WTC11 (cell line): ENCODE results near the gene DAND5. TPM values are rescaled to one million over a fixed set of nuclear protein-coding genes. Genes with fewer than 3 reads are reported as not detected.

Experiments used
- ATAC-seq: fragments of 200-7000 bp; cut with Tn5 transposase; 2 replicates; pipeline ENCODE4 v1.10.0; 2021; ENCODE audit warnings: mild to moderate bottlenecking, moderate library complexity
- CTCF ChIA-PET: fragments of 300-600 bp; sonication (Branson Sonifier 250); formaldehyde crosslinking; loops from one replicate; lab custom pipeline; 2021; ENCODE audit warnings: antibody characterized with exemption; lab: Charles Lee
- POLR2A ChIA-PET: fragments of 350-600 bp; sonication (Branson Sonifier 250); formaldehyde crosslinking; loops from one replicate; lab custom pipeline; 2021; ENCODE audit warnings: antibody characterized with exemption; lab: Charles Lee
- DNase-seq: peaks from one replicate; pipeline ENCODE4 v3.0.0; 2021; ENCODE audit warnings: low spot score
- H3K27ac Mint-ChIP-seq: 2 replicates; pipeline ENCODE4 v1.8.0; 2021; ENCODE audit warnings: mixed read lengths
- H3K27me3 Mint-ChIP-seq: 2 replicates; pipeline ENCODE4 v1.8.0; 2021; ENCODE audit warnings: low read depth, mild to moderate bottlenecking, moderate library complexity, mixed read lengths
- H3K36me3 Mint-ChIP-seq: 2 replicates; pipeline ENCODE4 v1.8.0; 2021; ENCODE audit warnings: mixed read lengths
- H3K4me1 Mint-ChIP-seq: 2 replicates; pipeline ENCODE4 v1.8.0; 2022; ENCODE audit warnings: mixed read lengths
- H3K4me3 Mint-ChIP-seq: 2 replicates; pipeline ENCODE4 v1.8.0; 2021; ENCODE audit warnings: mild to moderate bottlenecking, moderate library complexity, mixed read lengths
- H3K9me3 Mint-ChIP-seq: 2 replicates; pipeline ENCODE4 v1.8.0; 2021; ENCODE audit warnings: mixed read lengths
- ARID4B ChIP-seq: sonication (generic); formaldehyde crosslinking; IDR thresholded peaks from 2 replicates; pipeline ENCODE4 v1.8.0; 2023; ENCODE audit warnings: missing genetic modification reagents, mild to moderate bottlenecking, borderline replicate concordance
- CBFB ChIP-seq: sonication (generic); formaldehyde crosslinking; IDR thresholded peaks from 2 replicates; pipeline ENCODE4 v1.8.1; 2022; ENCODE audit warnings: mild to moderate bottlenecking, low read depth, missing genetic modification reagents
- ELF4 ChIP-seq: sonication (generic); formaldehyde crosslinking; IDR thresholded peaks from 2 replicates; pipeline ENCODE4 v1.8.1; 2022; ENCODE audit warnings: low read depth, mild to moderate bottlenecking, moderate library complexity, missing genetic modification reagents
- ERG ChIP-seq: fragments of 250-450 bp; sonication (Bioruptor Pico); IDR thresholded peaks from 2 replicates; pipeline ENCODE4 v1.8.0; 2021; ENCODE audit warnings: mild to moderate bottlenecking
- FOXK1 ChIP-seq: sonication (generic); formaldehyde crosslinking; IDR thresholded peaks from 2 replicates; pipeline ENCODE4 v1.8.0; 2022; ENCODE audit warnings: mild to moderate bottlenecking, moderate library complexity, missing genetic modification reagents
- FOXP4 ChIP-seq: sonication (generic); formaldehyde crosslinking; IDR thresholded peaks from 2 replicates; pipeline ENCODE4 v1.8.0; 2022; ENCODE audit warnings: mild to moderate bottlenecking, missing genetic modification reagents
- GRHL2 ChIP-seq: fragments of 250-450 bp; sonication (Bioruptor Pico); IDR thresholded peaks from 2 replicates; pipeline ENCODE4 v1.8.0; 2022; ENCODE audit warnings: mild to moderate bottlenecking, moderate library complexity; ENCODE audit not compliant: insufficient replicate concordance, severe bottlenecking
- GTF2I ChIP-seq: fragments of 250-450 bp; sonication (Bioruptor Pico); conservative IDR thresholded peaks from 2 replicates; pipeline ENCODE4 v1.4.0; 2021; ENCODE audit warnings: mild to moderate bottlenecking
- HMGA2 ChIP-seq: fragments of 250-450 bp; sonication (Bioruptor Pico); IDR thresholded peaks from 2 replicates; pipeline ENCODE4 v1.4.0; 2021; ENCODE audit warnings: mild to moderate bottlenecking, moderate library complexity
- IRF1 ChIP-seq: sonication (generic); formaldehyde crosslinking; IDR thresholded peaks from 2 replicates; pipeline ENCODE4 v1.8.0; 2023; ENCODE audit warnings: missing genetic modification reagents
- NR1H2 ChIP-seq: sonication (generic); formaldehyde crosslinking; IDR thresholded peaks from 2 replicates; pipeline ENCODE4 v1.9.0; 2021; ENCODE audit warnings: mild to moderate bottlenecking, moderate library complexity, missing genetic modification reagents
- OVOL2 ChIP-seq: fragments of 250-450 bp; sonication (Bioruptor Pico); IDR thresholded peaks from 2 replicates; pipeline ENCODE4 v1.9.0; 2021; ENCODE audit warnings: mild to moderate bottlenecking, borderline replicate concordance
- TEAD4 ChIP-seq: sonication (generic); formaldehyde crosslinking; IDR thresholded peaks from 2 replicates; pipeline ENCODE4 v1.8.0; 2022; ENCODE audit warnings: mild to moderate bottlenecking, missing genetic modification reagents
- TP53 ChIP-seq: sonication (generic); formaldehyde crosslinking; IDR thresholded peaks from 2 replicates; pipeline ENCODE4 v1.8.1; 2023; ENCODE audit warnings: mild to moderate bottlenecking, missing genetic modification reagents
- ZNF232 ChIP-seq: sonication (generic); formaldehyde crosslinking; IDR thresholded peaks from 2 replicates; pipeline ENCODE4 v1.8.0; 2022; ENCODE audit warnings: mild to moderate bottlenecking, missing genetic modification reagents
- ZNF281 ChIP-seq: sonication (generic); formaldehyde crosslinking; IDR thresholded peaks from 2 replicates; pipeline ENCODE4 v1.8.0; 2023; ENCODE audit warnings: mild to moderate bottlenecking, missing genetic modification reagents
- total RNA-seq: library from RNA; stranded (reverse); gene quantifications from 3 replicates; pipeline ENCODE4 v1.2.3, GENCODE V29; 2021

Gene DAND5
- total RNA-seq, 1 experiment from 2014 or later: 0.22 TPM

- Mint-ChIP-seq H3K36me3 (peaks cover 29% of the 10 kb centered on the region), H3K4me3 (no peak overlapping the region), H3K27me3 (no peaks in the 10 kb centered on the region), H3K4me1 (peaks cover 37% of the 10 kb centered on the region), H3K9me3 (no peaks in the 10 kb centered on the region), H3K27ac (no peak overlapping the region)
- CTCF ChIA-PET: no interaction called here
- DNase-seq (no peak), ATAC-seq (no peak)
- POLR2A ChIA-PET: no interaction called here
- TF ChIP-seq FOXP4 (CRISPR knock-in tag) (no peak), OVOL2 (CRISPR knock-in tag) (no peak), TP53 (CRISPR knock-in tag) (no peak), GRHL2 (CRISPR knock-in tag) (no peak), ARID4B (no peak), ZNF281 (no peak), ELF4 (CRISPR knock-in tag) (no peak), GTF2I (CRISPR knock-in tag) (no peak), IRF1 (CRISPR knock-in tag) (no peak), FOXK1 (no peak), HMGA2 (CRISPR knock-in tag) (no peak), NR1H2 (no peak), ZNF232 (CRISPR knock-in tag) (no peak), CBFB (CRISPR knock-in tag) (no peak), ERG (CRISPR knock-in tag) (no peak), TEAD4 (CRISPR knock-in tag) (no peak)
Observed at GRCh38 chr19:12935071-12935470, 34.3 kb upstream of the DAND5 start.
